H1 (cell line): ENCODE measurements around the gene OSBPL3. TPM values are rescaled to one million over a fixed set of nuclear protein-coding genes. Genes with fewer than 3 reads are reported as not detected.

Experiments
- ATF2 ChIP-seq: IDR thresholded peaks from 2 replicates; pipeline ENCODE4 v1.6.1; 2012; ENCODE audit warnings: low read length, inconsistent platforms
- BACH1 ChIP-seq: IDR thresholded peaks from 2 replicates; pipeline ENCODE4 v1.6.1; 2012; ENCODE audit warnings: low read length, improper control_type of control experiment
- CHD7 ChIP-seq: fragments of 300-600 bp; sonication (generic); IDR thresholded peaks from 2 replicates; pipeline ENCODE4 v1.7.1; 2012; ENCODE audit warnings: low read length, moderate library complexity, mild to moderate bottlenecking, inconsistent platforms; ENCODE audit not compliant: insufficient replicate concordance
- CTCF ChIP-seq, 3 experiments: IDR thresholded peaks; 1 replicate in 2 of 3; 2 replicates in 1 of 3; pipeline versions ENCODE4 v1.5.1 to v1.6.1; 2011; ENCODE audit warnings: low read length in 3 of 3, mild to moderate bottlenecking in 3 of 3, inconsistent platforms in 2 of 3, low read depth in 1 of 3, moderate library complexity in 1 of 3; ENCODE audit not compliant: insufficient read depth in 1 of 3; ENCODE audit errors: control extremely low read depth in 1 of 3
- NRF1 ChIP-seq: IDR thresholded peaks from 2 replicates; pipeline ENCODE4 v1.6.1; 2011; ENCODE audit warnings: mild to moderate bottlenecking, low read depth, low read length, improper control_type of control experiment
- SAP30 ChIP-seq: fragments of 300-600 bp; sonication (generic); IDR thresholded peaks from 2 replicates; pipeline ENCODE4 v1.7.1; 2012; ENCODE audit warnings: low read length, moderate library complexity, mild to moderate bottlenecking, inconsistent platforms; ENCODE audit not compliant: insufficient read depth, insufficient replicate concordance
- TAF7 ChIP-seq: optimal IDR thresholded peaks from 2 replicates; pipeline ENCODE3; 2011; ENCODE audit warnings: low read depth, mild to moderate bottlenecking, inconsistent platforms, low read length, moderate library complexity, borderline replicate concordance
- polyA plus RNA-seq, 7 experiments: library from polyadenylated mRNA; depleted of rRNA in 3 of 7; stranded (reverse) in 5 of 7; unstranded in 2 of 7; fragments of >200 nt in 5 of 7; fragments of 200-250 nt in 2 of 7; gene quantifications; 1 replicate in 5 of 7; 2 replicates in 1 of 7; 4 replicates in 1 of 7; pipeline versions ENCODE4 v1.2.1 to v1.2.3, GENCODE V29; 2011 to 2013; ENCODE audit warnings: missing spikeins in 2 of 7, mixed read lengths in 2 of 7
- total RNA-seq: library from RNA; stranded (reverse); fragmentation: NEBNext Ultra II Directional; extraction: Animal tissue kit (Norgen Biotek cat#: 25700); gene quantifications from 2 replicates; pipeline ENCODE4 v1.2.1, GENCODE V29; 2021

OSBPL3 gene
- total and polyA plus RNA-seq, 2 of the 8 experiments (the other 6 are each of a cell fraction or from before 2014, with no cell fraction given): 2.8 to 13.9 TPM

DNA sequence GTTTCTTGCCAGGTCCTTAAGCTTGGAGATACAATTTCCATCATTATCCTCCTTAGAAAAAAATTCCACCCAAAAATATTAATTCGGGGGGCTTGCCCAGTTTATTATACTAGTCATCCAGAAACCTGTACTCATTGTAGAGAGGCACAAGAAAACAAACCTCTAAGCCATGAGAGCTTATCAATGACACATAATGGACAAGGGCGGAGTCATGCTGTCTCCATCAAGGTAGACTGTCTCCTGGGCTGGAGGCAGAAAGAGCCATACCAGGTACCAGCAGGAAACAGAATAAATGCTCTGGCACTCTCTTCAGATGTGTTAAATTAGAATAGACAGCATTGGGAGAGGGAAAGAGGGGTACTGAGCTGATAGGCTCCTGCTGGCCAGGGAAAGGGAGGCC lies 153.0 kb downstream of the OSBPL3 start (continued):
- TF ChIP-seq CHD7: no peak
- TF ChIP-seq CTCF (IDR thresholded peaks at IDR 0.05; ENCODE audit: control extremely low read depth in 1 of 3, insufficient read depth in 1 of 3, low read depth in 1 of 3, low read length in 3 of 3): no peak
- TF ChIP-seq TAF7: no peak
- no peak for TF ChIP-seq SAP30
- no peak for TF ChIP-seq BACH1
- no peak for TF ChIP-seq ATF2
- TF ChIP-seq NRF1: no peak
